LNCaP clone FGC (cell line): ENCODE data around the gene PPP3CA.

ENCODE experiments used
- DNase-seq: peaks from one replicate; pipeline ENCODE4 v3.0.0-alpha.2; 2011; ENCODE audit warnings: low read depth
- H3K4me3 ChIP-seq: 2 replicates; pipeline ENCODE4 v1.5.1; 2011; ENCODE audit warnings: mild to moderate bottlenecking, low read depth, low read length, control low read depth
- CTCF ChIP-seq: IDR thresholded peaks from 2 replicates; pipeline ENCODE4 v1.5.1; 2012; ENCODE audit warnings: mild to moderate bottlenecking; ENCODE audit not compliant: control insufficient read depth, insufficient read depth; ENCODE audit errors: extremely low read depth

PPP3CA gene

GRCh38 chr4:101160792-101161592 lies 186.3 kb downstream of the PPP3CA start:
- H3K4me3 ChIP-seq, result no peak overlapping the region; the same call in 1 of the 2 replicates
- TF ChIP-seq CTCF, result no peak
- peak; percentile 100 for DNase-seq

DNA sequence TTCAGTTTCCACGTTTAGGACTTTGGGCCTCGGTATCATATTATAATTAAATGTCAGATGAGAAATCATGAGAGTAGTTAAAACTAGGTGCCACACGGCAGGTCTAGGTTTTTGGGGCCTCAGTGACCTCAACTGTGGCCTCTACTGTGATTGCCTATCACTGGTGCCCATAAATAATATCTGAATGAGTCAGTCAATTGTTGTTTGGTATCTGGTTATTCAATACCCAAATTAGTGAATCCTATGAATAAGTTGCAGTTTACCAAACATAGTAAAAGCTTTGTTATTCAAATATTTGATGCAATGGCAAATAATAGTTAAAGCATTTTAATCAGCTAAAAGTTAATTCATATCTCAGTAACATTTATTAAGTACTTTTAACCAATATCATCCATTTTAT lies 188.8 kb downstream of the PPP3CA start:
- no peak for TF ChIP-seq CTCF
- H3K4me3 ChIP-seq, result no peak overlapping the region
- DNase-seq, result no peak

DNA sequence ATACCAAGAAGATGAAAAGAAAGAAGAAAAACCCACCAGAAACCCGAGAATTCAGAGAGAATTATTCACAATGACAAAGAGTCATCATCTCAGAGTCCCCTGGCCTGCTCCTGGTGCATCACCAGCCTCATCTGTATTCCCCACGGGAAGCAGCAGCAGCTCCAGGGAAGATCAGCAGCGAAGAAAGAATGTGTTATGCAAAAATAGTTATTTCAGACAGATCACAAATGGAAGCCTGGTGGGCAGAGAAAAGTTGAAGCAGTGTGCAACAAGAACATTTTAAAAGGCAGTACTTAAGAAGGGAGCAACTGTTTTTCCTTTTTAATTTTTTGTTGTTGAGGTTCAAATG lies 189.2 kb downstream of the PPP3CA start:
- no peak overlapping the region for H3K4me3 ChIP-seq
- no peak for DNase-seq
- no peak for TF ChIP-seq CTCF

GRCh38 chr4:101157415-101158133 lies 189.8 kb downstream of the PPP3CA start:
- TF ChIP-seq CTCF, result no peak
- DNase-seq, result no peak
- H3K4me3 ChIP-seq, result no peak overlapping the region

DNA sequence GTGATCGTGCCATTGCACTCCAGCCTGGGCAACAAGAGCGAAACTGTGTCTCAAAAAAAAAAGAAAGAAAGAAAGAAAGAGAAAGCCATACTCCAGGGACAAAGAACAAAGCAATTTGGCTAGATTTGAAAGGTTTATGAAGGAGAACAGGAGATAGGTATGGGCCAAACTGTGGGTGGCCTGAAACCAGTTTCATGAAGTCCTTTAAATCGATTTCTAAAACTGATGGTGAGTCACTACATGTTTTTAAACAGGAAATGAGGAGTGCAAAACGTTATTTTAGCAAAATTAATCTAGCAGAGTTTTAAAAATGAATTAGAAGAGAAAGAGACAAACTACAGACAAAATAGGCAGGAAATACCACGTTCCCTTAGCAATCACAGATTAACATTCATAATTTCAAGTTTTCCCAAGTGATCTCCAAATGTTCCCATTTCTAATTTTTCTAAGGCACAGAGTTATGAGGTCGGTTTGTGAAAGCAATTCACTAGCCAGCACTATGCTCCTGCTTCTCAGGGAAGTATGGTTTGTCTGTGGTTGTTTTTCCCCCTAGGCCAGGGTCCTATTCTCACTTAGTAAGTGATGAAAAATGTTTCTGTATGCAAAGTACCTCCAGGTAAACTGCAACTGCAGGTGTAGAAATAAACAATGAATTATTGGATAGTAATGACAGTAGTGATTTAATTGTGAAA lies 190.6 kb downstream of the PPP3CA start:
- TF ChIP-seq CTCF, result no peak
- no peak overlapping the region for H3K4me3 ChIP-seq
- DNase-seq, result no peak

- H3K4me3 ChIP-seq, result no peak overlapping the region
- no peak for DNase-seq
- TF ChIP-seq CTCF, result no peak
These were observed 191.4 kb downstream of the PPP3CA start for GRCh38 chr4:101155945-101156344.
